NCI-H748 (cell line): Measurements from ENCODE around the gene PPP1R9A.
A peak's percentile ranks its signal among the peaks of the same experiment; 100 is the strongest.

ENCODE experiments used
- DNase-seq: peaks from one replicate; lab custom pipeline; 2025; ENCODE audit not compliant: unreplicated experiment; lab: John Stamatoyannopoulos, UW

Gene PPP1R9A

DNA sequence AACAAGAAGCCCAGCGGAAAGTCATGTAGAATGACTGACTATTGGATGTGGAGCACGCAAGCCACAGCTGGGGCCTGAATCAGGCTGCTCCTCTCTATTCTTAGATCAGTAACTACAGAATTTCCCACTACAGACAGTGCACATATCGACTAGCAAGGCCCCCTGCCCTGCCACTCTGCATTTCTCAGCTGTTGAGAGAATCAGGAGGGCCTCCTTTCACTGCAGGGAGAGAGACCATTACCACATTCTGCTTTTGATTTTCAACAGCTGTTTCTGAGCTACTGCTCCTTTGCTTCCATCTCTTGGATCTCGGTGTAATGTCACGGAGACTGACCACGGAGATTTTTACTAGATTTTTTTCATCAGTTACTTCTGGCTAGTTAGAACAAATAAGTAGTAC, 343.2 kb downstream of the PPP1R9A start:
- DNase-seq, result no peak

DNA sequence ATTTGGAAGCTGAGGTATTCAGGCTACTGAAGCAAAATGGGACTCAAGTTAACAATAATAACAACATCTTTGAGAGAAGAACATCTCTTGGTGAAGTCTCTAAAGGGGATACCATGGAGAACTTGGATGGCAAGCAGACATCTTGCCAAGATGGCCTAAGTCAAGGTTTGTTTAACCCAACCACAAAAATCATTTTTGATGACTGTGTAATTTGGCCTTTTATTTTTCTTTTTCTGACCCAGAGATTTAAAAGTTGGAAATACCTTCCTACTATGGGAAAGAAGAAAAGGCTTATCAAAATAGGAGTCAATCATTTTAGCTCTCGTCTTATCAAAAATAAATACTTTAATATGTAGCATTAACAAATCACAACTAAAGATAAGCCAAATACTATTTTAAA, 344.6 kb downstream of the PPP1R9A start:
- no peak for DNase-seq

DNA sequence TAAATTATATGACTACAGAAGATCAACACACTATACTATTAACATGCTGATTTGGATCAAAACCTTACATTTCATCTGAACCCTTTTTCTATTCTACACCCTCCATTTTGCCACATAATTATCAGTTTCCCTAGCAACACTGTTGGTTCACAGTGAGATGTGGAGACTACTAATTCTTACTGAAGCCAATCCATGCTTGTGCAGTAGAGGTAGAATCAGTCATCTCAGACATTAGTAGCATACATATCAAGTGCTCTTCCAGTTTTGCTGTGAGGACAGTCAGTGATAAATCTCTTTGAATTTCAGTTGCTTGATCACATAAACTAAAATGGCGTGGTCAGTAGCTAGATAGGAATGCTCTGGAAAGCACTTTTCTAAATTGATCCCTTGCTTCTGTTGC, 346.6 kb downstream of the PPP1R9A start:
- peak; percentile 21 for DNase-seq

DNA sequence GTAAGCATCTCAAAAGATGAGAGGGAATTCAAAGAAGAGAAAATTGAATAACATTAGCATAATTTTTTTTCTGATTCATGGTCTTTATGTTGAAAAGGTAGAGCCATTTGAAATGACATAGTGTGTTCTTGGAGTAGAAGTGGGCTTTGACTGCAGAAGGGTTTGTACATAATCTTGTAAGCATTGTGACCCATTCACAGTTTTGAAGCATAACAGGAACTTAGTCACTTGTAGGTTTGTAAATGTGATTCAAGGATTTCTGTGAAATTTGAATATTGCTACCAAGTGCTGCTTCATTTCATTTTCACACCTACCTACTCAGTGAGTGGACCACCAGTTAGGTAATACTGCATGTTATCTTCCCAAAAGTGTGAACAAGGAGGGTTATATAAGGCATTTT, 348.3 kb downstream of the PPP1R9A start:
- no peak for DNase-seq

DNA sequence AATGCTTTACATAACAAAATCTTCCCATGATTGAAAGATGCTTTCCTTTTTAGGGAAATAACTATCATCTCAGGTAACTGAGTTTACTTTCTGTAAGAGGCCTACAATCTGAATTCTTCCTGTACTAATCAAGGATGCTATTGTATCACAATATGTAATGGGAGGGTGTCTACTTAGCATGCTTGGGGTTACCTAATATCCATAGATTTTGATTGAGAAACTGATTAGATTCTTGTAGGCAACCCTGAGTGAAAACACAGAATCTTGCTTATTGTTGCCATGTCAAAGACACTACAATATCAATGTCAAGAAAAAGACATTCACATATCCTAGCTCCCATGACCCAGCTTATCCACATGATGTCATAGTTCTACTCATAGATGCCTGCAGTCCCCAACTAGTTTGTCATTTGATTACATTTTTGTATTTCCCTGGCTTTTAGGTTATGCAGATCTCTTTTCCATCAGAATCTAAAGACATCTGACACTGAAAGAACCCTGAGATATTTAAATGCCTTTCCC, 354.6 kb downstream of the PPP1R9A start:
- DNase-seq, result no peak

DNA sequence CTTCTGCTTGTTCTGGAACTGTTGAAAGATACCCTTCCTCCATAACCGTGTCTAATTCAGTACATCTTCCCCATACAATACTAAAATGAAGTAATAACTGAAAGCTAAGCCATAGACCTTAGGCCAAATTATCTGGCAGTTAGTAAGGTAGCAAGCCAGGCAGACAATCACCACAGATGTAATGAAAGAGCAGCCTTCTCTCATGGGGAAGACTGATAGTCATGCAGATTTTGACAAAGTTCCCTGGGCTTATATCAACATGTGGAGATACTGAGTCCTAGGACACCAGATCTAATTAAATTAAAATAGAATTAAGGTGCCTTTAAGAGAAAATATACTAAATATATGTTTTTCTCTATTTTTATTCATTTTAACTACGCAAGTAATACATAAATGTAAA, 355.5 kb downstream of the PPP1R9A start:
- no peak for DNase-seq

DNA sequence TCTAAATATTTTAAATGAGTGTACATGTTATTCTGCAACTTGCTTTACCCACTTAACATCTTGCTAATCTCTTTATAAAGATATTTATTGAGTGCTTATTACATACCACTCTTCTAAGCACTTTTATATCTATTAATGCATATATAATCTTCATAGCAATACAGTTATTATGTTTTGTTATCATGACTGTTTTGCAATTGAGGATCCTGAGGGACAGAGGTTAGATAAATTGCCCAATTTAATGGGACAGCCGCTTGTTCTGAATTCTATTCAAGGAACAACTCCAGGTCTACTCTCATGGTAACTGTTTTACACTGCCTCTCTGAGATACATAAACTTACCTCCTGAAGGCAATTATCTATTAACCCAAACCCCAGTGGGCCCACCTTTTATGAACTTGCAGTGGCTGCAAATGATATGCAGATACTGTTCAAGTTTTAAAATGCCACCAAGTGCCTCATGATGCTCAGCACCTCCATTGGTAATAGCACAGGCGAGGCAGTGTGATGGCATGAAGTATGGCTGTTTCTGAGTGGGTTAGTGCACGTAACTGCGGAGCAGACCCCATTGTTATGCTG, 356.5 kb downstream of the PPP1R9A start:
- no peak for DNase-seq

DNA sequence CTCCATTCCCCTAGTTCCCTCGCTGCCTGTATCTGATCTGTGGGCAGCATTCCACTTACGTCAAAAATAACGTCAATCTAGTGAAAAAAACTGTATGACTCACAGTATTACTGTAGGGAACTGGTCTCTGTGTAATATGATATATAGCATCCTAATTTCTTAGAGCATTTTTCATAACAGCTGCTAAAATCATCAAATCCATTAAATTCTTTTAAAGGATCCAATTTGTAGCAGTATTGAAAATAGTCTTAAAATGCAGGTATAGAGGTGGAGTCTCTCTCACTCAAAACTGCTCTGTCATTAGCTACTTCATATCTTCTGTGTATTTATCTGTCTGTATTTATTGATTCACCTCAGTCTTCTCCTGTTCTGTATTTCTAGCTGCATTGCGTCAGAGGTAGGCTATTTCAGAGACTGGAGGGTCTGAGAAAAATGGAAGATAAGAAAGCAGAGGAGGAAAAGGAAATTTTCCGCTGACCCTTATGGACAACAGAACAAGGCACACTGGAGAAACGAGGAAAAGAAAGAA, 357.0 kb downstream of the PPP1R9A start:
- no peak for DNase-seq

DNA sequence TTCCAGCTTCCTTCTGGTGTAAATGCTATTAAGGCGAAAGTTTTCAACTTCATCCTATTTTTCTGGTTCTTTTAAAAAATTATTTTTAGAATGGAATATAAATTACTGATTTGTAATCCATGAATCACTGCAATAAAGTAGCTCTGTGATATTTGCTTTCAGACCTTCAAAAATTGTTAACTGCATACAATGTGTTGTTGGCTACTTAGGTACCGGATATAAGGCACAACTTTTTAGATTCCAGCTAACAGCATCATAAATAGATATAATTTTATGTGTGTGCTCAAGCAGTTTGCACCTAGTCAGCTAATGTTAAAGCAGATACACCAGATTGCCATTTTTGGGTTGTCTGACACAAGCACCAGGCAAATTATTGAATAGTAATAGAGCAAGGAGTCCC, 358.2 kb downstream of the PPP1R9A start:
- no peak for DNase-seq

DNA sequence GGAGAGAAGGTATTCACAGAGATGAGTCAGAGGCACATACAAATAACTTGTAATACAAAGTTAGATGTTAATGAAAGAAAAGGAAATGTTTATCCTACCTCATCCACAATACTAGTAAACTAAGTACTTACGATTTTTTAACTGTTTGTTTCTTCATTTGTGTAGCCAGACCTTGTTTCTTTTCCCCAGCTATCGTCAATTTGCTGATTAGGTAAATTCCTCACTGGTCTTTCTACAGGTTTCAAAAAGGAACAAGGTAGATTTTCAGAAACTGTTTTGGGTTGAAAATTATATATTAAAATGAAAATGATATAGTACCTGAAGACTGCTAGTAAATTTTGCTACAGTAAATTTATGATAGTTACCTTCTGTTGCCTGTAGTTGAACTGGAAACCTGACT, 360.4 kb downstream of the PPP1R9A start:
- DNase-seq, result no peak

DNA sequence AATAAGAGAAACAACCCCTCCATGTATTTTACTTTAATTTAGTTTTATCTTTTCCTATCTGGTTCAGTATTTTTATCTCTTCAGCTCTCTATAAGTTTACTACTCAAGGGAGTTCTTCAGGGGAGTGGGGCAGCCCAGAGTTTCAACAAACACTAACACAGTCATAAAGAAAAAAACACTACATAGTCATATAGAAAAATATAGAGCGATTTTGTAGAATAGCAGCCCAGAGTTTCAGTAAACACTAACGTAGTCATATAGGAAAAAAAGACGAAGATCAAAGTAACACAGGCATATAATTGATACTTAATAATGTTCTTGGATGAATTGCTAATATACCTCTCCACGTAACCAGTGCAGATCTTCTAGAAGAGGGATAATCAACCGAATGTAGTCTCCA, 362.2 kb downstream of the PPP1R9A start:
- DNase-seq, result no peak

DNA sequence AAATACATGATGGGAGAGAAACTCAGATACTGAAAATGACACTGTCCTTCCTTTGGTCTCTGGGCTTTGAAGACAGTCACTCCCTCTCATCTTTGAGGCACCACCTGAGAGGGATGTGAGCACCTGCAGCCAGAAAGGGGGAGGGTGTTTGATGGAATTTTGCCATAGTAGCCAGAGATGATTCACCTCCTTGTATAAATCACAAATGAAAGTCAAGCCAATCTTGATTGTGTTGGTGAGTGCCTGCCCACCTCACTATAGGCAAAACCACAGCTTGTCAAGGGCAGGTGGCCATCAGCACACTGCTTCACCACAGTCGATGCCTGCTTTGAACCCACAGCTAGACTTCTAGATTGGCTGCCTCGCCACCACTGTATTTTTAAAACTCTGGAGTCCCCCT, 368.7 kb downstream of the PPP1R9A start:
- no peak for DNase-seq

DNA sequence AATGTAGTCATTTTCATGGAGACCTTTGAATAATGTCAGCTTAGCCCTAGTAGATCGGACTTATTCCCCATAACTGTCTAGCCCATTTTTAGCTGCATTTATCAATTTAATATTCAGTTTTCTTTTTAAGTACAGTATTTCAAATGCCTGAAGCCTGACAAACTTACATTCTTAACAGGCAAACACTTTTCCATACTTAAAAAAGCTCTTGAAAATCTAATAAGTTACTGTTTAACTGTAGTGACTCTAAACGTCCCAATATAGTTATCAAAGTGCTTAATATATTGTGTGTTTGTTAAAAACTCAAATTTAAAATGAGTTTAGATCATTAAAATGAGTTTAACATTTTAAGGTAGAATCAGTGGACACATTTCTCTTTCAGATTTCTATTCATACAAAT, 372.0 kb downstream of the PPP1R9A start:
- DNase-seq, result no peak

DNA sequence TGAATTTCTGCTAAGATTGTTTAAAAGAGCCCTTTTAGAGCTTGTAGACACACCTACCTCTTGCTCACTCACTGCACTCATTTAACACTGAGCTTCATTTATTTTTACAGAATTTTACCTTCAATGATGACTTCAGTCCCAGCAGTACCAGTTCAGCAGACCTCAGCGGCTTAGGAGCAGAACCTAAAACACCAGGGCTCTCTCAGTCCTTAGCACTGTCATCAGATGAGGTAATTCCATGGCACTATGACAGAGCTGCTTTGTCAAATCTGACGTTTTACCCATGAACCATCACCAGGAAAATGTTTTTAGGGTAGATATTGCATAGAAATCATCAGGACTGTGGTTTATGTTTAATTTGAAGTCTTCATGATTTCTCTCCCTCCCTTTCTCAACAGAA, 378.7 kb downstream of the PPP1R9A start:
- no peak for DNase-seq

DNA sequence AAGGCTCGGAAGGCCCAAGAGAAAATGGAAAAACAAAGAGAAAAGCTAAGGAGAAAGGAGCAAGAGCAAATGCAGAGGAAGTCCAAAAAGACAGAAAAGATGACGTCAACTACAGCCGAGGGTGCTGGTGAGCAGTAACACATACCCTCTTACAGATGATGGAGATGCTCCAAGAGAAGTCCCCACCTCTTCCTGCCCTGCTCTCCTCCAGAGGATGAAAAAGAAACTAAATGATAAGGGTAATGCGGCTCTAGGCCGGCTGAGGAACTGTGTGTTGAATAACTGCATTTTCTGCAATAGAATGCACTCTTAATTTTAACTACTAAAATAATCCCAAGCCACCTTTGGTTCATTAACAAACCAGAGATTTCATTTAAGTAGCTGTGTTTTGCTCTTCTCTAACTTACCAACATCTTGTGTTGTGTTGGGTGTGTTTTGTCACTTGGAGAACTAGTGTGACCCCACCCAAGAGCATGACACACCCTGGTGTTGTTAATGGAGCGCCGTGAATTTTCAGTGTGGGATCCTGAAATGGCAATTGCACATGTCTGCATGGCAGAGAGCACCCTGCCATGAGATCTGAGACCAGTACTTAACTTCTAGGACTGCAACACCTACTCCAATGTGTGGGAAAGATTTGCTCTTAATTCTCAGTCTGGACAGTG, 382.9 kb downstream of the PPP1R9A start:
- DNase-seq, result no peak

DNA sequence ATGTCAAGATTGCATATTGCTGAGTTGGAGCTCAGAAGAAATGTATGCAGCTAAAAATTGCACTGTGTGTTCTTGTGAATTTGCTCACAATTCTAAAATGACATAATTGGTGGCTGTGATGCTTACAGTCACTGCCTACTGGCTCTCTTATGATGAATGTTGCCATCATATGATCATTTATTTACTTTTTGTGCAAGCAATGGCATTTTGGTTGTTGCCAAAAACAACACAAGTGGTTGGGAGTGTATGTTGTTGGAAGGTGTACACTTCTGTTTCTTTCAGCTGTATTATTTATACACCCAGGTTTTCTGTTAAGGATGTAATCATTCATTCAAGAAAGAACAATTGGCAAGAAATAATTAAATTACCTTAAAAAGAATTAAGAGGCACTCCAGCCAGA, 388.0 kb downstream of the PPP1R9A start:
- no peak for DNase-seq

DNA sequence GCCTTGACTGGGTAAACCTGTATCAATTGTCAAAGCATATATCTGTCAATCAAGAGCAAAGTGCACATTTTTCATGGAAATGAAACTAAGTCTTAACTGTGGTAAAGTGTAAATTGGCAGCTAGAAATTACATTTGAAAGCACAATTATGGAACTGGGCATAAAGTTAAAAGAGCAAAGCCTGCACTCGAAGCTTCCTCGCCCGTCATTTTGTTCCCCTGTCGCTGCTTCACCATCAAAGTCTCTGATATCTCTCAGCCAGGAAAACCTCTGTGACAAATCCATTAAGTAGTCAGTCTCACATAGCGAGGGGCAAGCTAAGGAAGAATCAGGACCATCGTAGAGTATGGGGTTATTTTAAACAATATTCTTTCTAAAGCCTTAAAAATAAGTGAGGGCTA, 389.1 kb downstream of the PPP1R9A start:
- no peak for DNase-seq

DNA sequence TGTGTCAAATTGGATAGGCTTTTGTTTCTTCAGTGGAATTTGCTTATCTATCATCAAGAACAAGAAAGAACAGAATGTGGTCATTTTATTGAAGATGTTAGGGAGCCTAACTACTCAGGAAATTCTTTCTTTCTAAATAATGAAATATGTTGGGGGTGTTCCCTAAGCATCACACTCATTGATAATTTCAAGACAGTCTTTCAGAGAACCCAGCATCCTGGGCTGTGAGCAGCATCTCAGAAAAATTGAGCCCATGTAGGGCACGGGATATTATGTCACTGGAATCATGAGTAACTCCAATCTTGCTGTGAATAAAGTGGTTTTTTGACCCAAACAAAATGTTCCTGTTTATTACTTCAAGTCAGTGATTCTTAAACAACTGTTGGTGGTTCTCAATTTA, 389.6 kb downstream of the PPP1R9A start:
- DNase-seq, result no peak

DNA sequence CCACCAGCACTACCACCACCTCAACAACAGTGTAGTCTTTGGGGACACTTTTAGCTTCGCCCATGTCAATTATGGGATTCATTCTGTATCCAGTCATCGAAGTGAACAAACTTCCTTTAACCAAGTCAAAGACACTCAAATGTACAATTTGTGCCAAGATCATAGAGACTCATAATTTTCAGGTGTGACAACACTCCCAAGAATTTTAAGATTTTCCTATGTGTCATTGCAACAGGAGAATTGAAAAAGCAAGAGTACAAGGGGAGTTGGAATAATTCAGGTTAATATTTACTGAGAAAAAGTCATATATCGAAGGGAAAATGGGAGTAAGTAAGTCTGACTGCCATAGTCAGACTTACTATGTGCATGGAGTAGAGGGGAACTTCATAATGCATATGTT, 390.7 kb downstream of the PPP1R9A start:
- no peak for DNase-seq

DNA sequence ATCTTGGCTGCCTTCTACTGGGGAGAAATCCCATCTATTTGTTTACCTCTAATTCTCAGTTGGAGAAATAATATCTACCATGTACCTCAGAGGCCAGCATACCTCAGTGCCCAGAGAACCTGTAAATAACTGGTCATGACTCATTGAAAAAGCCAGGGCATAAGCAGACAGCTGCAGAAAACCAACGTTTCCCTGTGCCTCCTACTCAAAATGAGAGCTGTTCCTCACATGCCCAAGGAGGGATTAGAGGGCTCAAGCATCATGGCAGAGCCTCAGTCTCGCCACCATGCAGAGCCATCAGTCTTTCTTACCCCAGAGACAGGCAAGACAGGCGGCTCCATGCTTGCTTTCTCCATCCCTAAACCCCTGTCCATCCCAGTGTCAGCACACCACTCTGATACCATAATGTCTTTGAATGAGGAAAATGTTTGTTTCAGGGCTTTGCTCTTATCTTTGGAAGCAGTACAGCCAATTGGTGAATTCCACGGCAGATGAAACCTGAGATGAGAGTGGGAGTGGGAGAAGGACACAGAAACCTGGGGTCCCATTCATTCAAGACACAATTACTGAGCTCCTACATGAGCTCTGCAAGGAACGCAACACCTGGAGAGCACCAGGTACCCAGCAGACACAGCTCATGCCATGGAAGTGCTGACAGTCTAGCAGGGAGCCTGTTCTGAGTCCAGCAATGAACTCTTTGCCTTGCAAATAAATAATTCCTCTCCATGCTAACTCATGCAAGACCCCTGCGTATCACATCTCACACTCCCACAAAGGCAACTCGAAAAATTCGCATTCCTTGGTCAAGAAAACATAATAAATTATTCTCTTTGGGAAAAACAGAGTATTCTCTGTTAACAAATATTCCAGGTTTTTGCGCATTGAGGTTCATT, 395.9 kb downstream of the PPP1R9A start:
- DNase-seq, result no peak

DNA sequence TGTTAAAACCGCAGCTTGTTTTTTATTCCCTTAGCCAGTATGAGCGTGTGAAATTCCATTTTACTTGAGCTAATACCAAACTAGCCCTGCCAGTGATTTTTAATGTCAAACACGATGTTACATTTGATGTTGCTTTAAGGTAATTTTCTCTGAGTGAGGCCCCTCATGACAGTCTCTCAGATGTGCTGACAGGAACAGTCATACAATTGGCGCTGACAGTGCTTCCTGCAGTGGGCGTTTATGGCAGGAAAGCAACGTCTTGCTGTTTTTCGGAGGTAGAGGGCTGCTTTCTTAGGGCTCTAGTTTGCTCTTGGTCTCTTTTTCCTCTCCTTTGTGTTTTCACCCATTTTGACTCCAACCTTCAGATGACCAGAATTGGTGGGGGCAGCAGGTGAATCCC, 397.6 kb downstream of the PPP1R9A start:
- DNase-seq, result no peak

DNA sequence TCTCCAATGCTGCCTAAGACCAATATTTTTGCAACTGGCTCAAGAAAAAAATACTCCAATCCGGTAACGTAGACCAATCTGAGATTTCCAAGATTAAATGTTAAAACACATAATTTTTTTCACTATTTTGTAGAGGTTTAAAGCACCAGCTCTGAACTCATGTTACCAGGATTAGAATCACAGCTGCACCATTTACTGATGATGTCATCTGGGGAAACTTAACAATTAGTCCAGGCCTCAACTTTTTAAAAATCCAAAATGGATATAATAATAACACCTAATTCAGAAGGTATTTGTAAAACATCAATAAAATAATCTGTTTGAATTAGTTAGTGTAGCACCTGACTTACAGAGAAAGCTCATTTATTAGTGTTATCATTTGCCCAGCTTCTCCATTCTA, 402.6 kb downstream of the PPP1R9A start:
- DNase-seq, result no peak
